ENCODE data around the gene RGS14.
A peak's percentile ranks its signal among the peaks of the same experiment; 100 is the strongest.

Gene RGS14, protein sequence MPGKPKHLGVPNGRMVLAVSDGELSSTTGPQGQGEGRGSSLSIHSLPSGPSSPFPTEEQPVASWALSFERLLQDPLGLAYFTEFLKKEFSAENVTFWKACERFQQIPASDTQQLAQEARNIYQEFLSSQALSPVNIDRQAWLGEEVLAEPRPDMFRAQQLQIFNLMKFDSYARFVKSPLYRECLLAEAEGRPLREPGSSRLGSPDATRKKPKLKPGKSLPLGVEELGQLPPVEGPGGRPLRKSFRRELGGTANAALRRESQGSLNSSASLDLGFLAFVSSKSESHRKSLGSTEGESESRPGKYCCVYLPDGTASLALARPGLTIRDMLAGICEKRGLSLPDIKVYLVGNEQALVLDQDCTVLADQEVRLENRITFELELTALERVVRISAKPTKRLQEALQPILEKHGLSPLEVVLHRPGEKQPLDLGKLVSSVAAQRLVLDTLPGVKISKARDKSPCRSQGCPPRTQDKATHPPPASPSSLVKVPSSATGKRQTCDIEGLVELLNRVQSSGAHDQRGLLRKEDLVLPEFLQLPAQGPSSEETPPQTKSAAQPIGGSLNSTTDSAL

DNA sequence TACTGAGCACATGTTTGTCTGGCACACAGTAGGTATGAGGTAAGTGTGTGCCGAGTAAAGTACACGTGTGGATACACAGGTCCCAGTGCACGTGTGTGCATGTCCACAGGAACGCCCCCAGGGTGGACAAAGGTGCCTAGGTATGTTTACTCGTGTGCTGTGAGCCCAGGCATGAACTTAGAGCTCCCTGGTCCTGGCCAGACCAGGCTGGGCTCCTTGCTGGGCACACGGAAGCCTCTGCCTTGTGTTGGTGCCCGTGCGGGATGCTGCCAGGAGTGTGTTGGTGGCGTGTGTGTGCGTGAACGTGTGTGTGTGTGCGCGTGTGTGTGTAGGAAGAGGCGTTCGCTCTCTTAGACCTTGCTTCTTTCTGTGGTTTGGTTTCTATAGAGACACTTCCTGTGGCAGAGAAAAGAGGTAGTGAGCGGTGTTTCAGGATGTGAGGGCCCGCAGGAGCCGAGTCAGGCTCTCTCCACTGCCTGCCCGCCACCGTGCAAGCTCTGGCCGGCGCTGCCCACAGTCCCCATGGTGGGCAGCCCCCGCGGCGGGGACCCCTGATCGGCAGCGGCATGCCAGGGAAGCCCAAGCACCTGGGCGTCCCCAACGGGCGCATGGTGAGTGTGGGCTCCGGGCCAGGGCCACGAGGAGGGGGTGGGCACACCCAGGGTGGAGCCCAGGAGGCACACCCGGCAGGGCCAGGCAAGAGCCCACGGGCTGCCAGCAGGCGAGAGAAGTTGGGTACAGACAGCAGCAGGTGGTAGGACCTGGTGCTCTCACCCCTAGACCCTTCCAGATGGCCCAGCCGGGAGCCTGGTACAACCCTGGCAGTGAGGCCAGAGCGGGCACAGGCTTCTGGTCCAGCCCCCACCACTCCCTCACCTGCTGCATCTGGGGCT lies at the start of gene RGS14:
TSS of gene RGS14 (plus strand) at position 466 of the 893 bp plus-strand sequence. CDS start at position 567, 101 bp downstream.
- no peak within 1 kb of the TSS for H3K4me3 ChIP-seq (ENCODE audit: low read depth, low read length)
- TF ChIP-seq CTCF (IDR thresholded peaks at IDR 0.05; ENCODE audit: low read depth, low read length), result no peak

DNA sequence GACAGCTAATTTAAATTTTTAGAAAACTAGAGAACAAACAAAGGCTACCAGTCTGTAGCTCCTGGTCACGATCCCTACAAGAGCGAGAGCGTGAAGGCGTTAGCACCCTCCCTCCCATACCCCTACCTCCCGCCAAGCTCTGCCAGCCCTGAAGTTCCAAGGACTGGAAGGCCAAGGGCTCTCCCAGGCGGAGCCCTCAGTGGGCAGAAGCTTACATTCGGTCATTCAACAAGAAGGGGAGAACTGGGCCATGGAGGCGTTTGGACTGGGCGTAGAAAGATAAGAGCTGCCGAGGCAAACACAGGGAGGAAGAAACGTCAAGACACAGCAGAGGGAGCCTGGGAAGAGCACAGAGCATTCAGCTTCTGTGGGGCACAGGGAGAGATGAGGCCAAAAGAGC lies 49.0 kb upstream of the RGS14 start:
- TF ChIP-seq CTCF (IDR thresholded peaks at IDR 0.05; ENCODE audit: low read depth, low read length), result no peak
- H3K4me3 ChIP-seq (ENCODE audit: low read depth, low read length), result no peak overlapping the region

DNA sequence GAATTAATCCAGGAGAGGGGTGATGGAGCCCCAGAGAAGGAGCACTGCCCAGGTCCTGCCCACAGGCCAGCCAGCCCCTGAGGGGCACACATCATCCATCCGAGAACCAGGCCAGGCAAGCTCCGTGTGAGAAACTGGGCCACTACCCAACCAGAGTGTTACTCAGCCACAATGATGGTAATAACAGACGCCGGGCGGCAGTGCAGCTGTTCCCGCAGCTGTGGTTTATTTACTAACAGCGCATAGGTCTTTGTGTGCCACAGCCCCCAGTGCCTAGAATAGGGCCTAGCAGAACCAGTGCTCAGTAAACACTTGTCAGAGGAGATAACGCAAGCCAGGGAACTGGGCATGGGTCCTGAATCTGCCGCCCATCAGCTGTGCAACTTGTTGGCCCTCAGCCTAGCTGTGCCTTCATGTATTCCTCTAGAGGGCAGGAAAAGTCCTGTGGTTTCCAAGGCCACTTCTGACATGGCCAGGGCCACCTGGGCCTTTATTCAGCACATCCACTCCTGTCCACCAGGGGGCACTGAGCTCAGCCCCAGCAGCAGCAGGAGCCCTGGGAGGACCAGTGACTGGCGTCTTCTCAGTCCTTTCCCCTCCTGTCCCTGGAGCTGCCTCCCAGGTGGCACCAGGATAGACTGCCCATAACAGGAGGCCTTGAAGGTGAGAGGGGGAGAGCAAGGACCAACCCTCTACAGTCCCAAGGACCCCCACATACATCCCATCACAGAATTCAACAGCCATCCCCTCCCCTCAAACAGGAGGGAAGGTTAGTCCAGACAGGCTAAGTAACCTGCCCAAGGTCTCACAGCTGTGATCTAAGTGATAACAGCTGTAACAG lies 48.2 kb upstream of the RGS14 start:
- TF ChIP-seq CTCF (IDR thresholded peaks at IDR 0.05; ENCODE audit: low read depth, low read length), result peak; percentile 74
- H3K4me3 ChIP-seq (ENCODE audit: low read depth, low read length), result no peak overlapping the region

- peak overlapping the region; percentile 66 for H3K4me3 ChIP-seq (ENCODE audit: low read depth, low read length)
- TF ChIP-seq CTCF (IDR thresholded peaks at IDR 0.05; ENCODE audit: low read depth, low read length), result no peak
These were observed 47.4 kb upstream of the RGS14 start for GRCh38 chr5:177310332-177310731.

DNA sequence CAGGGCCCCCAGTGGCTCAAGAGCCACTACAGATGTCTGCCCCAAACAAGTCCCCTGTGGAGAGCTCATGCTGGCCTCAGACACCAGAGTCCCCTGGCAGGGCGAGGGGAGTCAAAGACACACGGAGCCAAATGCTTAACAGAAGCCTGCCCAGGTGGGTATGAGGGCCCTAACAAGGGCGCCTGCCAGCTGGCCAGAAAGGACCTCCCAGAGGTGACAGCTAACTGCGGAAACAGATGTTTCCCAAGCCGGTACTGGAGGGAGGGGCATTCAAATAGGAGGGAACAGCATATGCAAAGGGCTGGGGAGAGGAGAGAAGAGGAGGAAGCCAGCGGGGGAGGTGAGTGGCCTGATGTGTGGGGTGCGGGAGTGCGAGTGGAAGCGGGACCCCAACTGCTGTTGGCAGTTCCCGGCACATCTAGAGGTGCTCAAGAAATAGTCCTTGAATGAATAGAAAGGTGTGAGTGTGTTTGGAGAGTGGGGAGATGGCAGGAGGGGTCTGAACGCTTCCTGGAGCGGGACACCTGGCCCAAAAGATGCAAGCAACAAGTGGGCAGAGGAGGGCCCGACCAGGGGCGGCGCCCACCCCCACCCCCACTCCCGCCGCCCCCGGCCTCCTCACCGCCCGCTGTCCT lies 46.9 kb upstream of the RGS14 start:
- TF ChIP-seq CTCF (IDR thresholded peaks at IDR 0.05; ENCODE audit: low read depth, low read length), result no peak
- peak overlapping the region; percentile 66 for H3K4me3 ChIP-seq (ENCODE audit: low read depth, low read length)

DNA sequence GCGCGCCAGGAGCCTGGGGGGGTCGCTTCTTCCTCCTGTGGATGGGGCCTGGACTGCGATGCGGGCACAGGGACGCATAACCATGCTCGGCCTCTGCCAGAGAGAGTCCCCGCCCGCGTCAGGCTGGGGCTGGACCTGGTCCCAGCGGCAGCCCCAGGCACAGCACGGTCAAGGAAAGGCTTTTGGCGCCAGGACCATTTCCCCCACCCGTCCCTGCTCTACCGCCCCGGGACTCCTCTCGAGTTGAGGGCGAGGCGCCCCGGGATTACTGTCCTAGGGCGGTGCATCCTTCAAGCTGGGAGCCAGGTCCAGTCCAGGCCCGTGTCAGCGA lies 46.4 kb upstream of the RGS14 start:
- no peak for TF ChIP-seq CTCF (IDR thresholded peaks at IDR 0.05; ENCODE audit: low read depth, low read length)

More for the DNA sequence above, 46.4 kb upstream of the RGS14 start:
- H3K4me3 ChIP-seq (ENCODE audit: low read depth, low read length), result peak overlapping the region; percentile 66
